CD4-positive, alpha-beta T cell treated with Interleukin-6 for 4 hours (primary cell): Measurements from ENCODE around the gene GYG1.

ENCODE experiments used
- DNase-seq: peaks from one replicate; pipeline ENCODE4 v3.0.0-alpha.2; 2020; ENCODE audit warnings: mixed read lengths

Gene GYG1

DNA sequence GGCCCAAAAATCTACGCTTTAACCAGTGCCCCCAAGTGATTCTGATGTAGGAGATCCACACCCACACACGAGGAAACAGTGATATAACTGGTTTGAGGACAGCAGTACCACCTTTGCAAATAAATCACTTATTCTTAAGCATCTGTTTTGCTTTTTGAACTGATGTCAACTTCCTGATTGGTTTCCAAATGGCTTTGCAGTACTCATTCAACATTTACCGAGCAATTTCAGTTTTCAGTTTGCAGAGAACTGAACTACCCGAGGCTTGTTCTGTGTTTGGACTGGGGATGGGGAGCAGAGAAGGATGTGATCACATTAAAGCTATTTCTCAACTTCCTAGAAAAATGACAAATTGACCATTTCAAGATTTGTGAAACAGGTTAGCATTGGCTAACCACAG, 1.1 kb upstream of the GYG1 start:
- no peak for DNase-seq

DNA sequence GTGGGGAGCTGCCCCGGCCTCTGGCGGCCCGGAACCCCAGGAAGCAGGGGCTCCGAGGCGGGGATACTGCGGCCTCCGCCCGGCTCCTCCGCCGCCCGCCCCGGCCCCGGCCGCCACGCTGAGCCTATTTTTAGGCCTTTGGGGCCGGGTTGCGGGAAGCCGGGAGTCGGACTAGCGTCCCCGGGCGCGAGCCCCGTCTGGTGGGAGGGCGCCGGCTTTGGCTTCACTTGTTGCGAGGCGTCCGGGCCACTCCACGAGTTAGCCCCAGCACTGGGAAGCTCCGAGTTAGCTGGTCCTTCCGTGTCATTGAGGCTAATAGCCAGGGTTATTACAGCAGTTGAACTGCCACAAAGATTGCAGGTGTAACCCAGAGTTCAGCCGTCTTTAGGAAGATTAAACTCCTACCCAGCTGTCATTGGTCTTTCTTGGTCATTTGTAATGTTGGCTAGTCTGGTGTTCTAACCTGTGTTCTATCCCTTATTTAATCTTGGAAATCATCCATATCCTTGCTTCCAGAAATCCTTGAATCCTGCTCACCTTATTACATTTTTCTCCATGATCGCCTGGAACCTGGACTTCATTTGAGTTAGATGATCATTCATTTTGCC, 791 bp downstream of the GYG1 start:
- DNase-seq: peak; percentile 38

DNA sequence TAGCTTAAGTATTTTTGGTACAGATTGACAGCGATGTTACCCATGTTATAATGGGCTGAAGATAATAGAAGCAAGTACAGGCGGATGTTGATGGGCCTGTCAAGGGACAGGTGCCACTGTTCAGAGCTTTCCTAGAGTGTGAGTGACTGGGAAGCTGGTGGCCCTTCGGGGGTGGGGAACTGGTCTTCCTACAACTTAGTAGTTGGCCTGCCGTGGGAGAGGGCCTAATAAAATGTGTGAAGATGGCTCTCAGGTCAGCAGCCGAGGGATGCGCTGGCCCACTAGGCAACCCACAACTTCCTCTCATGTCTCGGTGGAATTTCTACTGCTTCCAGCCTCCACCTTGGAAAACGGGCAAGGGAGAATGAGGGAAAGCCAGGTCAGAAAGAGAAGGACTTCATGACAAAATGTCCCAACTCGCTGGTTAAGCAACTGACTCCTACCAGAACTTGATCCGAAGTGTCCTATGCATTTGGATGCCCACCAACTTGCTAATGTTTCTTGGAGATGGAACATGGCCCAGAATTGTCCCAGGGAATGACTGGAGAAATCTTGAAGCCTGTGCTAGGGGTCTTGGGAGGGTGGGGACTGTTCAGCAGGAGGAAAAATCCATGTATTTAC, 1.4 kb downstream of the GYG1 start:
- DNase-seq: no peak

DNA sequence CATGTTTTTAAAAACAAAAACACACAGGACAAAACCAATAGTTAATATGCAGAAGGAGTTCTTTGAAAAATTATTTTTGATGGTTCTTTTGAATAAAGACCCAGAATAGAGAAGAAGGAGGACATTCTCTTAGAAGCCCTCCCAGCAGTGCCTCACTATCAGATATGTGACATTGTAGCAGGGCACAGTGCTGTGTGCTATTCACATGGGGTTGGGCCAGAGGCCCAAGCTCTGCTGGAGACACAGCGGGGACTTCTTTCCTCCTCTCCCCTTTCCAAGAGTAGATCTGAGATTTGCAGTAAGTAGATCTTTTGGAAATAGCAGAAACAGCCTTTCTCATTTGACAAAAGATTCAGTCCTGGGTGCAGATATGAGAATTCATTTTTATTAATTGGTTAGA, 6.3 kb downstream of the GYG1 start:
- DNase-seq: no peak

GRCh38 chr3:148998297-148998696, 7.0 kb downstream of the GYG1 start:
- no peak for DNase-seq

- peak; percentile 39 for DNase-seq
These were observed 7.5 kb downstream of the GYG1 start for GRCh38 chr3:148998715-148999423.

- DNase-seq: no peak
These were observed 8.5 kb downstream of the GYG1 start for GRCh38 chr3:148999806-149000205.

DNA sequence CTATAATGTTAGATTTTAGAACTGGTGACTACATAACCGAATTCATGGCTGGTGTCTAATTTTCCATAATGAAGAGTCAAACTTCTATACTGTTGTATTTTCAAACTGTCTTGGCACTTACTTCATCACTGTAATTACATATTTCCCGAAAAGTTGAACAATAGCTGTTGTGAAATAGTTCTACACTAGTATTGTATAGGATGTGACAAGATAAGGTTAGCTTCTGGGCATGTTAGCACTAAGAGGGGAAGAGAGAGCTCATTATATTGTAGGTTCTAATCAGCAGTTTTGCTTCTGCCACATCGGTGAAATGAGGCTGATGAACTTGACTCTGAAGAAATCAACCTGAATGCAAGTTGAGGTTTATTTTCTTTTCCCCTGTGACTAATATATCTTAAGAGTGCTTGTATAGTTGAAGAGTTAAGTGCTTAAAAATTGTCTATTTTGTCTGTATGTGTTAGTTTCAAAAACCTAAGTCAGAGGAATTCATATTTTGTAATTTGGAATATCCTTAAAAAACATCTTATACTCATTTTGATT, 8.9 kb downstream of the GYG1 start:
- DNase-seq: no peak

GRCh38 chr3:149001727-149002126, 10.4 kb downstream of the GYG1 start:
- no peak for DNase-seq

DNA sequence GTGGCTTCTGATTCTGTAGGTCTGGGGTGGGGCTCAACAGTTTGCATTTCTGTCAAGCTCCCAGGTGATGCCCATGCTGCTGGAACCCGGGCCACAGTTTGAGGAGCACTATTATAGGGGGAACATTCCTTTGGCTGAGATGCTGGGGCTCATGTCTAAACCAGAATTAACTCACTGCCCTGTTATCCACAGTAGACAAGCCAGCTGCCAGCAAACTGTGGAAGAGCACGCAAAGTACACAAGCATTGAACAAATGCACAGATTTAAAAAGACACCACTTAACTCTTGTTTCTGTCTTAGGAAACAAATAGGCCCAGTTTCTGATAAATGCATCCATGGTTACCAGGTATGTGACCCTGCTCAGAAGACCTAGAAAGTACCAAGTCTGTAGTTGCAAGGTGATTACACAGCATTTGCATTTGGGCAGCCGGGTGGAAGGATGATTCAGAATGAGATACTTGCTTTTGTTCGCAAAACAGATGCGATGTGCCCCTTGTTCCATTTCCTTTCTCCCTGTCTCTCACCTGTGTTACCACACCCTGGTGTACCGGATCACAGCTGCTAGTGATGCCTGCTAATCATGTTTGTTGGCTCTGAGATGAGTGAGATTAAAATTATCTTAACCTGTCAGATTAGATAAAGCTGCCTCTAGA, 12.4 kb downstream of the GYG1 start:
- peak; percentile 29 for DNase-seq

- no peak for DNase-seq
These were observed 13.3 kb downstream of the GYG1 start for GRCh38 chr3:149004622-149005021.

DNA sequence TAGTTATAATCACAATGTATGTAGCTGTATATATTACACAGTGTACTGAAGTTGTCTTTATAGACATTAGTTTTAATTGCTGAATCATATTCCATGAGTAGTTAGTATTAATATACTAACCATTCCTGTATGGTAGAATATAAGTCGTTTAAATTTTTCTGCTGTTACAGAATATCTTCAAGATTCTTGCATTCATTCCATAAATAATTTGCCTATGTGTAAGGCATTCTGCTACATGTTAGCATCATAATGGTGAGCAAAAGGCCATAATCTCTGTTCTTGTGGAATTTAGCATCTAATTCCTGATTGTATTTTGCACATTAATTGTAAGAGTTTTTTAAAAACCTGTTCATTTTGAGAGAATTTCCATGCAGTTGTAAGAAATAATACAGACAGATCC, 14.1 kb downstream of the GYG1 start:
- DNase-seq: no peak

DNA sequence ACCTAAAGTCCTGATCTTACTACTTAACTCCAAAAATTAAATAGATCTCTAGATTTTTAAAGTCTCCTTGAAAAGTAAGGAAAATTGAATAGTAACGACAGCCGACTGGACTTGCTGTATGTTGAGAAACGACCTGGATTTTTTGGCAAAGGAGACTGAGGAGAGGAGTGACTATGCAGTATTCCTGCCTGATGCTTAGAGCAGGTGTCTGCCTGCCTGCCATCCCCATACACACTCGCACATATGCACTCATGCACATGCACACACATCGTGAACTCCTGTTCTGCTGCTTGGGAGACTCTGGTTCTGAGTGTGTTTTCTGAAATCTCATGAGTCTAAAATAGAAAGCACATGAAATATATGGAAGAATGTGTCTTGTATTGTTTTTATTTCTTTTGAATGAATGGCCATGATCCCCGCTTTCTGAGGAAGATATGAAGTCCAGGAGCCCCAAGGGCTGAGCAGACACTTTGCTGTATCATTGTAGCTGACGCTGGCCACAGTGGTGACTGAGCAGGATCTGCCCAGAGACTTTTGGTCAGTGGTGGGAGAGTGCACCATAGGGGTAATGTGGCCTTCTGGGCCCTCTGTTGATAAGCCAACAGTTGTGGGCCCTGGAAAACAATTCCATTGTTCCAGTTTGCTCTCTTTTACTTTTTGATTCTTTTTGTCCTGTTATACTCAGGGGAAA, 16.4 kb downstream of the GYG1 start:
- DNase-seq: no peak

- peak; percentile 39 for DNase-seq
These were observed 18.4 kb downstream of the GYG1 start for GRCh38 chr3:149009732-149010131.

- no peak for DNase-seq
These were observed 19.2 kb downstream of the GYG1 start for GRCh38 chr3:149010504-149010951.

DNA sequence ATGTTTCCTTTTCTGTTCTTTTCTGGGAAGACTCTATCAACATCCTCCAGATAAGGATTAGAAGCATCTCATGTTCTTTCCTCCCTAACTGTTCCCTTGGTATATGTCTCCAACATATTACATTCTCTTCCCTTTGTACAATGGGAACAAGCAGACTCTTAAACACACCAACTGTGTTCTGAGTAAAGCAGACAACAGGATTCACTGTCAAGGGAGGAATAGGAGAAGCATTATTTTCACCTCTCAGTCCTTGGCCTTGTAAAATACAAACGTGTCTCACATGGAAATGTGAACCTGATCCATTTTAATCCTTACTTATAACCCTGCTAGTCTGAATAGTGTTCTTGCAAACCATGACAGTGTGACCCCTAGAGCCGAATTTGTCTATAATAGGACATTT, 19.6 kb downstream of the GYG1 start:
- no peak for DNase-seq

DNA sequence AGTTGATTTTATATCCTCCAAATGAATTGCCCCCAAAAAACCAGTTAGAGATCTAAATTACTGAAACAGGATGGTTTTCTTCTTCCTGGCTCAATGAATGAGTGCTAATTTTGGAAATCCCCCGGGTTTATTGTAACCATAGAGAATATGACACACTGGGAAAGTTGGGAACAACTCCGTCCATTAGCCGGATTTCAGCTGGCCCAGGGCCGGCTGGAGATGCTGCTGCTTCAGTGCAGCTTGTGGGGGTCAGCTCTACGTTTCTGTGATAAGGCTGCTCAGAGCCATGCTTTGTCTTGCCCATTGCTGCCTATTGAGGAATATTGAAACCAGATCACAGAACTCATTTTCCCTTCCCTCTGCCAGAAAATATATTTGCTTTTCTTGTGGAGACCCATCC, 20.3 kb downstream of the GYG1 start:
- DNase-seq: no peak

GRCh38 chr3:149013726-149014125, 22.4 kb downstream of the GYG1 start:
- no peak for DNase-seq

- no peak for DNase-seq
These were observed 24.1 kb downstream of the GYG1 start for GRCh38 chr3:149015393-149015792.

GRCh38 chr3:149016242-149016641, 24.9 kb downstream of the GYG1 start:
- DNase-seq: no peak

DNA sequence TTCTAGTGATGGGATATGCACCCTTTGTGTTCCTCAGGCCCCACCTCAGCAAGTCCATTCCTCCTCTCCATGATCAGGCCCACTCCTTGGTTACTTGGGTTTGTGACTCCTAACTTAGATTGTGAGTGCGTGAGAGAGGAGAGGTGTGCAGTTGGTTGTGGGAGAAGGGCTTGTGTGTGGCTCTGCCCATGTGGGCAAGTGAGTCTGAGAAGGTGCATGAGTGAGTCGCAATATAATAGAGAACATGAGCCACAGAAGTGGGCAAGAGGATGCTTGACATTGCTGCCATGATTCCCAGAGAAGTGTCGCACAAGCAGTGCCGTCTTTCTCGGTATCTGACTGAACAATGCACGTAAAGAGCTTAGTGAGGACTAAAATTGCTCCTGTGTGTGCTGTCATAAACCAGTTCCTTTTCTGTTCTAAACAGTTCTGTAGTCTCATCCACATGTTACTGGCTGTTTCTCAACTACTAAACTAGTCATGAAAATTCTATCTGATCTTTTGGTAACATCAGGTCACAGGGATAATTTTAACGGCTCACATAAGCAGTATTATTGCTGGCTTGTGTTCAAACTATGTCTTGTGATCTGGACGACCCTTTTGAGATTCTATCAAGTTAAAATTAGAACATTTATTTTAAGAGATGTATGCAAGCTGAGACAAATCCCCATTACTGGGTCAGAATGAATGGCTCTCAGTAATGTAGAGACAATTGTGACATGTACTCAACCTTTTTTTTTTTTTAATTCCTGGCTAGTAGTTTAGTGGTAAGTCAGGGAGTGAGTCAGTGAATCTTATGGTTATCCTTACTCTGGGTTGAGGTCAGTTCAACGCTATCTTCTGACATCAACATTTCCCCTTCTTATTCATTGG, 25.6 kb downstream of the GYG1 start:
- no peak for DNase-seq

DNA sequence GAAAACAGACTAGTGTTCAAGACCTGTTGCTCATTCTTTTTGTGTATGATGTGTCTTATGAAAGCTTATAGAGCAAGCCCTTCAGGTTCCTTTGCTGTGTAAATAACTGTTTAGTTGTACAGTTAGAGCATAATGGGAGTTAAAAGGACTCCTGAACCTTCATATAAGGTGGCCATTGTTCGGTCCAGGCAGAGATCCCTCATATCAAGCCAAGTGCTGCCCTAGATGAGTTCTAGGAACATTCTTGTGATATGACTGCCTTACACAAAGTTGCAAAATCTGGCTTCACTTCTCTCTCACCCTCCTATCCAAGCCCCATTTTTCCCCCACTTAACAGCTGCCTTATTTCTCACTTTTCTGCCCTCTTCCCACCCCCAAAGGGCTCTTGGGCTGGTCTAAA, 26.9 kb downstream of the GYG1 start:
- DNase-seq: no peak
